Inferior parietal cortex (tissue), 1 donor: Measurements from ENCODE around the gene PPBP.
"Not testable (repeated sequence)": the region's sequence is repeated elsewhere in the genome, so short reads cannot be mapped to it uniquely, and the experiment has no call there.

Experiments
- DNase-seq: peaks from one replicate; pipeline ENCODE4 v3.0.0-alpha.2; 2016; ENCODE audit errors: extremely low spot score

Gene PPBP

DNA sequence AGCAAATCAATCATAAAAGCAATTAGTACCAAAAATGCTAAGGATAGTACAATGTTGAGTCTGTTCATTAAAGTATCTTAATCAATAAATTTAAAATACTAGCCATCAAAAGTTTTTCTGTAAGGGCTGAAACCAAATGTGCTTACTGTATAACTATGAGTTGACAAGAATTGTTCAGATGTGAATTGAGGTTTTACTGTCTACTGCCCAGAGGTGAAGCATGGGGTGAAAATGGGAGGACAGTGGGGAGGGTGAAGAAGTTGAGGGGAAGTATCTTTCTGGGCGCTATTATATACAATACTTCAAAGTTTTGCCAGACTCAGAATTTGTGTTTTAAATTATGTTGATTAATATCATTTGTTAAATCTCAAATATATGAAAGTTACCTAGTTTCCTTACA is 4.1 kb upstream of the PPBP start:
- no peak for DNase-seq

GRCh38 chr4:73991742-73992000 is 3.7 kb upstream of the PPBP start:
- DNase-seq: no peak

DNA sequence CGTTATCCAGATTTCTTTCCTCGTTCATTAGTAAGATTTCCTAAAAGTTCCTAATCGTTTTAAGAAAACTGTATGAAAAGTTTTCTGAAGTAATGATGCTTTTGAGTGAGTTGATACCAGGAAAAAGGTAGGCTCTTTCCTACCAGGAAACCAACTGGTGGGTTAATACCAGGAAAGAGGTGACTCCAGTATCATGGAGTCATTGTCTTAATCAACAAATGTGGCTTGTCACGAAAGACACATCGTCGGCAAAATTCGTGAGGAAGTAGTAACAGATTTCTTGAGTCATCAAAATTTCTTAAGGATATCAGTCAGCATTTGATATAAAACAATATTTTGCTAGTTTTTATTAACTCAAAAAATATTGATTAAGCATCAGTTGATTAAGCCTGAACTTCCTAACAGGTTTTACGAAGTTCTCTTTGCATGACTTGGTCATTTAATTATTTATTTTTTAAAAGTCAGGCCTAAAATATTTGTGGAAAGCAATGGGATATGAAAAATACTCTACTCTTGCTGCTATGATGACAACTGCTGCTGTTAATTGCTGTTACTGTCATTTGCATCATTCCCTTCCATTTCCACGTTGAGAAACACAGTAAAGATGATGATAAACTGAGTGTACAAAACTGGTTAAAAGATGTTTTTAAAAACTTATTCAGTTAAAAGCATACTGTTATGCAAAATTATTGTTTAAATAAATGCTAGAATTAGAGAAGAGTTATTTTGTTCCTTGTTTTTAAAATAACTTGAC is 3.2 kb upstream of the PPBP start:
- DNase-seq: no peak

DNA sequence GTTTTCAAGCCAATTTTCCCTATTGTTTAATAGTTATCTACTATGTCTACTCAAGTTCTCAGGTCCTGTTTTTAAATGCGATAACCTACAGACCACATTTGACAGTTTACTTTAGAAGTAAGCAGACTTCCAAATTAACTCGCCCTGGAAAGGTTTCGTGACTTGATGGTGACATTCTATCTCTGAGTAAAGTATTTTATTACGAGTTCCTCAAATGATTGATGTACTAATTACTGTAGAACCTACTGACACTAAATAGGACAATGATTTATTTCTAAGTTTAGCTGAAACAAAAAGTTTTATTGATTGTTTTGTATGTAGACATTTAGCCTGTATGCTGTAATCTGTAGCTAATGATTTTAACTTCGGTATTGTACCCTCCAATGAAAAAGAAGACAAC is 1.9 kb upstream of the PPBP start:
- DNase-seq: no peak

DNA sequence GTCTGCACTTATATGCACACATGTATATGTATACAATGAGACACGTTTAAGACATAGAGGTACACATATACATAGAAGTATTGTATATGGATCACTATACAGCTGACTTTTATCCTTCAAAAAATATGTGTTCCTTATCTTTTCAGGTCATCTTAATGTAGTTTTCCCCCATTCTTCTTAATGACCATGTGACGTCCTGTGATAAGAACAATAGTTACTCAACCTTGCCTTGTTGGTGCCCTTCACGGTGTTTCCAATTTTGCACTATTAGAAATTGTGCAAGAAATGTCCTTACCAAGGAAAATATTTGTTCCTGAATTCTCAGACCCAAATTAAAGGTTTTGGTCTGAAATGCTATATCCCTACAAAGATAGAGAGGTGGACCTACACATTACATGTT is 1.0 kb upstream of the PPBP start:
- no peak for DNase-seq

DNA sequence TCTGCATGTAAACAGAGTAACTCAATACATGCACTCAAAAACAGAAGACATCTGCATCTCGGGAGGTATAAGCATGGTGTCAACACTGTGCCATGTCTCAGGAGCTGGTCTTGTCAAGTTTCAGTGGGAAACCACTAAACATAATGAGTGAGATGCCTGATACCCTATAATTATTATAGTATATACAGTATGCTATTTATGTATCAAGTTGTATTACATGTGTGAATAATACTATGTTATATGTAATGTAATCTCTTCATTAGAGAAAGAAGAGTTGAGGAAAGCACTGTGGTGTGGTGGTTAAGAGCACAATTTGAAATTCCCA is 2.5 kb downstream of the PPBP start:
- no peak for DNase-seq

DNA sequence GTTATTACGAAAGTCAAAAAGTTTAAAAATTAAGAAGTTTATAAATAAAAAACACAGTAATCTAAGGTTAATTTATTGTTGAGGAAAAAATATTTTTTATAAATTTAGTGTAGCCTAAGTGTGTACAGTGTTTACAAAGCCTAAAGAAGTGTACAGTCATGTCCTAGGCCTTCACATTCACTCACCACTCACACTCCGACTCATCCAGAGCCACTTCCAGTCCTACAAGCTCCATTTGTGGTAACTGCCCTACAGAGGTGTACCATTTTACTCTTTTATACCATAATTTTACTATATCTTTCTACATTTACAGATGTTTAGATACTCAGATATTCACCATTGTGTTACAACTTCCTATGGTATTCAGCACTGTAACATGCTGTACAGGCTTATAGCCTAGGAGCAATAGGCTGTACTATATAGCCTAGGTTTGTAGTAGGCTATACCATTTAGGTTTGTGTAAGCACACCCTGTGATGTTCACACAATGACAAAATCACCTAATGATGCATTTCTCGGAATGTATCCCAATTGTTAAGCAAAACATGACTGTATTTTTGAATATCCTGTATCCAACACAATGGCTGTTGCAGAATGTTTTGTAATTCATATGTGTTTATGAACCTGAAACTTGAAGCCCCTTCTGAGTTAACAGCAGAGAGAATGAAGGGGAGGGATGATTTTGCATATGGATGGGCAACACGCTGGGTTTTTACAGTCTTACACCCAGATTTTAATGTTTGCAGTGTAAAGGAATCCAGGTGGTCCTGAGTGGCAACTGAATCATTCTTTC is 3.1 kb downstream of the PPBP start:
- no peak for DNase-seq

GRCh38 chr4:73981175-73981574 is 6.8 kb downstream of the PPBP start:
- not testable (repeated sequence) for DNase-seq

- no peak for DNase-seq
Measured at GRCh38 chr4:73979407-73979957, 8.5 kb downstream of the PPBP start.

DNA sequence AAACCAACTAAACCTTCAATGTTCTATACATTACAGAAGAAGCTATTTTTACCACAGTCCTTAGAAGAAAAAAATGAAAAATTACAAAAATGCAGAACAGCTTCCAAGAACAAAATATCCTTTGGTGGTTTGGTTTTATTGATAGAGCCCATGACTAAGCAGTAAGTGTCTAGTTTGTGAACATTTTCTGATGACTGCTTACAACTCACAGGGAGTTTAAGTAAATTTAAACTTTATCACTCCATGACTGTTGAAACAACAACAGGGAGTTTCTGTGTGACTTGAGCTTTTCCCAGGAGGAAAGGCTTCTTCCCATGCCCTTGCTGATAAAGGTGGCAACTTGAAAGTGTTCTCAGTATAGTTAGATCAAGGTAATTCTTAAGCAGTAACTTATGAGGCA is 9.1 kb downstream of the PPBP start:
- DNase-seq: no peak

DNA sequence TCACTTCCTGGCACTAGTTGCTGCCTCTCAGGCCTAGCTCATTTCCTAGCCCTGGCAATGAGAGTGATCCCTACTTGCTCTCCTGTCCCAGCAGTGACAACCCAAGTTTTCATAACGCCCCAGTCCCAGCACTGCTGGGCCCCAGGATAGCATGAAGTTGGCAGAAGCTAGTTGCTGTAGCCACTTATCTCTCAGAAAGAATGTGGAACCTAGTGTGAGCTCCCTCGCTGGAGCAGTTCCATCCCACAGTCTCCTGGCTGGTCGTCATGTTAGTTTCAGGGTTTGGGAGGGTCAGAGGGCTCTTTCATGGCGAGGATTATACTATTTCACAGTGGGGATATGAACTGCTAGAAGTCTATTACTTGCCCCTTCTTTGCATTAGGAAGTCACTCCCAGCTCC is 11.3 kb downstream of the PPBP start:
- no peak for DNase-seq

- DNase-seq: no peak
Measured at GRCh38 chr4:73976217-73976616, 11.8 kb downstream of the PPBP start.

DNA sequence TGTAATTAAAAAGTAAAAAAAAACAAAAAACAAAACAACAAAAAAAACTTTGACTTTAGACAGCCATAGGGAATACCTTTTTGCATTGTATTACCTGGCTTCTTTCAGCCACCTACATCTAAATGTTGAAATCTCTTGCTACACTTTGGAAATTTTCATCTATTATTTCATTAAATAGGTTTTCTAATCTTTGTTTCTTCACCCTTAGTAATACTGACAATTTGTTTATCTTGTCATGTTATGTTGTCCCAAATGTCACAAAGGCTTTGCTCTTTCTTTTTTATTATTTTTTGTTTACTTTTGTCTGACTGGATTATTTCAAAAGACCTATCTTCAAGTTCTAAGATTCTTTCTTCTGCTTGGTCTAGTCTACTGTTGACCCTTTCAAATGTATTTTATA is 13.6 kb downstream of the PPBP start:
- no peak for DNase-seq

- no peak for DNase-seq
Measured at GRCh38 chr4:73970945-73971344, 17.0 kb downstream of the PPBP start.

DNA sequence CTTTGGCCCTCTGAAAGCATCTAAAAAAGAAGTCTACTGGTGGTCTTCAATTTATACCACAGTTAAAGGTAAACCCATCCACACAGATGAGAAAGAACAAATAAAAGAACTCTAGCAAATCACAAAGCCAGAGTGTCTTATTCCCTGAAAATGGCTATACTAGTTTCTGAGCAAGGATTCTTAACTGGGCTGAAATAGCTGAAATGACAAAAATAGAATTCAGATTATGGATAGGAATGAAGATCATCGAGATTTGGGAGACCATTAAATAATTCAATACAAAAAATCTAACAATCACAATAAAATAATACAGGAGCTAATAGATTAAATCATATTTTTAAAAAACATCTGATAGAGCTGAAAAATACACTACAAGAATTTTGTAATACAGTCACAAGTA is 18.0 kb downstream of the PPBP start:
- DNase-seq: no peak

DNA sequence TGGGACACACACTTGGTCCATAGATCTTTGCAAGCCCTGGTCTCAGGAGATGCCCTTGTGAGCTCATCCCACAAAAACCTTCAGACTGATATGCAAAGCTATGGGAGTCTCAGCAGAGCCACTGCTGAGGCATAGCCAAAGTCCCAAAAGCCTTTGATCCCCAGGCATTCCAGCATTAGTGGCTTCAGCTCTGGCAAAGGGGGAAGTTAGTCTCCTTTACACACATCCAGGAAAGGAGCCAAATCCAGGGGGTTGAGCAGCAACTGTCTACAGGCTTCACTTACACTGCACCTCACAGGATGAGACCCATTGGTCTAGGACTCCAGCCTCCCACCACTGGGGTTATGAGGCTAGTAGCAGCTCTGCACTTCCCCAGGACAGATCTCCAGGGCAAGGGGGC is 20.1 kb downstream of the PPBP start:
- no peak for DNase-seq

GRCh38 chr4:73964862-73965611 is 23.0 kb downstream of the PPBP start:
- DNase-seq: no peak

DNA sequence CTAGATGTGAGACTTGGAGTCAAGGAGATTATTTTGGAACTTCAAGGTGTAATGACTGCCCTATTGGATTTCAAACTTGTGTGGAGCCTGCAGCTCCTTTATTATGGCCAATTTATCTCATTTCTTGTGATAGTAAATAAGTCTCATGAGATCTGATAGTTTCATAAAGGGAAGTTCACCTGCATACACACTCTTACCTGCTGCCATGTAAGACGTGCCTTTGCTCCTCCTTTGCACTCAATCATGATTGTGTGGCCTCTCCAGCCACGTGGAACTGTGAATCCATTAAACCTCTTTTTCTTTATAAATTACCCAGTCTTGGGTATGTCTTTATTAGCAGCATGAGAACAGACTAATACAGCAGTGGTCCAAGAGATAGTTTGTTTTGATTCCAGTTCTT is 25.3 kb downstream of the PPBP start:
- no peak for DNase-seq

- DNase-seq: not testable (repeated sequence)
Measured at GRCh38 chr4:73959041-73959440, 28.9 kb downstream of the PPBP start.

DNA sequence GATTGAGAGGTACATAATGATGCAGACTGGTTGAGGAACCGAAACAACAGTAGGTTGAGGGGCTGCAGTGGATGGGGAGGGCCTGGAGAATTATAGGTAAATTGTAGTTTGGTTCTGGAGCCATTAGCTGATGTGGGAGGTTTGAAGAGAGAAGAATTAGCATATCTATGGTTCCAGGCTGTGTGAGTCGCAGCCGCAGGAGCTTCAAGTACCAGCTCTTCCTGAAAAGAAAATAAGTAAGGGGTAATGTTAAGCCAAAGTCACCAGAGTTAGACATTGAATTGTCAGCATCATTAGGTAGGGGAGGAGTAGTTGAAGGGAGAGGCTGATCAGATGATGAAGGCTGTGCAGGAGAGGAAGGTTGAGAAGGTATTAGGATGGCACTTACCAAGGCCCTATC is 35.6 kb downstream of the PPBP start:
- no peak for DNase-seq

GRCh38 chr4:73950376-73950920 is 37.5 kb downstream of the PPBP start:
- DNase-seq: not testable (repeated sequence)

DNA sequence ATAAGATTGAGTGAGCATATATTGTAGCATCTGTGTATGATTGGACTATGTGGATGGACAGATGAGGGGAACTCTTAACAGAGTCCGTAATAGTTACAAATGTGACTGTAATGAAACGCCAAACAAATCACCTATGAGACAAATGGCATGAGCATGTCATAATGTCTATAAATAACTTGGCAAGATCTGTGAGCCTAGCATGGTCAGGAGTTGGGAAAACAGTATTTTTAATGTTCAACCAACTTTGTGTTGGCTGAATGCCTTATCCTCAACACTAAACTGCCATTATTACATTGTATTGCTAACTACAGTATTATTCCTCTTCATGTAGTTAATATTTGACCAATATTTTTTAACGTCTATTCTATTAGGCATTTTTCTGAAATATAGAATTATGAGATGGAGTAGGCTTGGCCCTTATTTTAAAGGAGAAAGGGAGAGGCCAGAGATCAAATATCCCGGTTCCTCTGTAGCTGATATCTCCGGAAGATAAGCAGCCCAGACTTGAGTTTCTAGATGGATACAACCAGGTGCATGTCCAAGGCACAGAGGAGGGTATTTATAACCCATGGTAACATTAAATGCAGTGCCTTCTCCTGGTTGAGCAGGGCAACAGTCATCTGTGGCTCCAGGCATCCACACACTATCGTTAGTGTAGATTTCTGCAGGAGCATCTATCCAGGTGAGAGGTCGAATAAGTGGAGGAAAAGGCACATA is 38.8 kb downstream of the PPBP start:
- DNase-seq: no peak
